WTC11 (cell line): ENCODE data around the gene MOB3A.
"Not testable (repeated sequence)": the region's sequence is repeated elsewhere in the genome, so short reads cannot be mapped to it uniquely, and the experiment has no call there.

Experiments used
- ESRRA ChIP-seq: sonication (generic); formaldehyde crosslinking; IDR thresholded peaks from 2 replicates; pipeline ENCODE4 v1.8.1; 2022; ENCODE audit warnings: mild to moderate bottlenecking, missing genetic modification reagents, borderline replicate concordance
- RELA ChIP-seq: sonication (generic); formaldehyde crosslinking; IDR thresholded peaks from 2 replicates; pipeline ENCODE4 v1.8.1; 2022; ENCODE audit warnings: missing genetic modification reagents, mild to moderate bottlenecking, borderline replicate concordance
- ZBTB21 ChIP-seq: sonication (generic); formaldehyde crosslinking; IDR thresholded peaks from 2 replicates; pipeline ENCODE4 v1.8.1; 2023; ENCODE audit warnings: mild to moderate bottlenecking, missing genetic modification reagents, borderline replicate concordance
- TF ChIP-seq, protein P1 (sequence below): fragments of 200-600 bp; IDR thresholded peaks from 2 replicates; pipeline ENCODE4 v1.8.0; 2022; ENCODE audit warnings: antibody characterized with exemption
- TF ChIP-seq, protein P2 (sequence below): sonication (generic); formaldehyde crosslinking; conservative IDR thresholded peaks from 2 replicates; pipeline ENCODE4 v1.8.1; 2022; ENCODE audit warnings: mild to moderate bottlenecking, missing genetic modification reagents
- TF ChIP-seq, protein P3 (sequence below): sonication (generic); formaldehyde crosslinking; IDR thresholded peaks from 2 replicates; pipeline ENCODE4 v1.8.1; 2023; ENCODE audit warnings: mild to moderate bottlenecking, missing genetic modification reagents
- TF ChIP-seq, protein P4 (sequence below): sonication (generic); formaldehyde crosslinking; IDR thresholded peaks from 2 replicates; pipeline ENCODE4 v1.8.0; 2023; ENCODE audit warnings: missing genetic modification reagents, mild to moderate bottlenecking, borderline replicate concordance

DNA sequence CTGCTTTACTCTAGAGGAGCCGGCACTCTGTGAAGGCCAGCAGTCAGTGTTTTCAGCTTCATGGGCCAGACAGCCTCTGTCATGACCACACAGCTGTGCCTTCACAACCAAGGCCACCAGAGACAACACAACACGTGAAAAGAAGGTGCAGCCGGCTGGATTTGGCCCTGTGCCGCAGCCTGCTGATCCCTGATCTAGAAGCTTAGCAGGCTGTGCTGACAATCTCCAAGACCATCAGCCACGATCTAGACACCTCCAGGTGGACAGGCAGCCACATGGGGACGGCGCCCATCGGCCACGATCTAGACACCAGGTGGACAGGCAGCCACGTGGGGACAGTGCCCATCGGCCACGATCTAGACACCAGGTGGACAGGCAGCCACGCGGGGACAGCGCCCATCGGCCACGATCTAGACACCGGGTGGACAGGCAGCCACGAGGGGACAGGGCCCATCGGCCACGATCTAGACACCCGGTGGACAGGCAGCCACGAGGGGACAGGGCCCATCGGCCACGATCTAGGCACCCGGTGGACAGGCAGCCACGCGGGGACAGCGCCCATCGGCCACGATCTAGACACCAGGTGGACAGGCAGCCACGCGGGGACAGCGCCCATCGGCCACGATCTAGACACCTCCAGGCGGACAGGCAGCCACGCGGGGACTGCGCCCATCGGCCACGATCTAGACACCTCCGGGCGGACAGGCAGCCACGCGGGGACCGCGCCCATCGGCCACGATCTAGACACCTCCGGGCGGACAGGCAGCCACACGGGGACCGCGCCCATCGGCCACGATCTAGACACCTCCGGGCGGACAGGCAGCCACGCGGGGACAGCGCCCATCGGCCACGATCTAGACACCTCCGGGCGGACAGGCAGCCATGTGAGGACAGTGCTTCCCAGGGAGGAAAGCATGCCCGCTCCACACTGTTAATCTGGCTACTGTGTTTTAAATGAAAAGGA is 35.2 kb upstream of the MOB3A start:
- TF ChIP-seq, protein P1, sequence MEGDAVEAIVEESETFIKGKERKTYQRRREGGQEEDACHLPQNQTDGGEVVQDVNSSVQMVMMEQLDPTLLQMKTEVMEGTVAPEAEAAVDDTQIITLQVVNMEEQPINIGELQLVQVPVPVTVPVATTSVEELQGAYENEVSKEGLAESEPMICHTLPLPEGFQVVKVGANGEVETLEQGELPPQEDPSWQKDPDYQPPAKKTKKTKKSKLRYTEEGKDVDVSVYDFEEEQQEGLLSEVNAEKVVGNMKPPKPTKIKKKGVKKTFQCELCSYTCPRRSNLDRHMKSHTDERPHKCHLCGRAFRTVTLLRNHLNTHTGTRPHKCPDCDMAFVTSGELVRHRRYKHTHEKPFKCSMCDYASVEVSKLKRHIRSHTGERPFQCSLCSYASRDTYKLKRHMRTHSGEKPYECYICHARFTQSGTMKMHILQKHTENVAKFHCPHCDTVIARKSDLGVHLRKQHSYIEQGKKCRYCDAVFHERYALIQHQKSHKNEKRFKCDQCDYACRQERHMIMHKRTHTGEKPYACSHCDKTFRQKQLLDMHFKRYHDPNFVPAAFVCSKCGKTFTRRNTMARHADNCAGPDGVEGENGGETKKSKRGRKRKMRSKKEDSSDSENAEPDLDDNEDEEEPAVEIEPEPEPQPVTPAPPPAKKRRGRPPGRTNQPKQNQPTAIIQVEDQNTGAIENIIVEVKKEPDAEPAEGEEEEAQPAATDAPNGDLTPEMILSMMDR = not testable (repeated sequence)
- TF ChIP-seq, protein P2, sequence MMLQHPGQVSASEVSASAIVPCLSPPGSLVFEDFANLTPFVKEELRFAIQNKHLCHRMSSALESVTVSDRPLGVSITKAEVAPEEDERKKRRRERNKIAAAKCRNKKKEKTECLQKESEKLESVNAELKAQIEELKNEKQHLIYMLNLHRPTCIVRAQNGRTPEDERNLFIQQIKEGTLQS = not testable (repeated sequence)
- TF ChIP-seq, protein P3, sequence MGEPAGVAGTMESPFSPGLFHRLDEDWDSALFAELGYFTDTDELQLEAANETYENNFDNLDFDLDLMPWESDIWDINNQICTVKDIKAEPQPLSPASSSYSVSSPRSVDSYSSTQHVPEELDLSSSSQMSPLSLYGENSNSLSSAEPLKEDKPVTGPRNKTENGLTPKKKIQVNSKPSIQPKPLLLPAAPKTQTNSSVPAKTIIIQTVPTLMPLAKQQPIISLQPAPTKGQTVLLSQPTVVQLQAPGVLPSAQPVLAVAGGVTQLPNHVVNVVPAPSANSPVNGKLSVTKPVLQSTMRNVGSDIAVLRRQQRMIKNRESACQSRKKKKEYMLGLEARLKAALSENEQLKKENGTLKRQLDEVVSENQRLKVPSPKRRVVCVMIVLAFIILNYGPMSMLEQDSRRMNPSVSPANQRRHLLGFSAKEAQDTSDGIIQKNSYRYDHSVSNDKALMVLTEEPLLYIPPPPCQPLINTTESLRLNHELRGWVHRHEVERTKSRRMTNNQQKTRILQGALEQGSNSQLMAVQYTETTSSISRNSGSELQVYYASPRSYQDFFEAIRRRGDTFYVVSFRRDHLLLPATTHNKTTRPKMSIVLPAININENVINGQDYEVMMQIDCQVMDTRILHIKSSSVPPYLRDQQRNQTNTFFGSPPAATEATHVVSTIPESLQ (CRISPR knock-in tag) = not testable (repeated sequence)
- not testable (repeated sequence) for TF ChIP-seq ZBTB21 (CRISPR knock-in tag); ESRRA (CRISPR knock-in tag); RELA
- TF ChIP-seq, protein P4, sequence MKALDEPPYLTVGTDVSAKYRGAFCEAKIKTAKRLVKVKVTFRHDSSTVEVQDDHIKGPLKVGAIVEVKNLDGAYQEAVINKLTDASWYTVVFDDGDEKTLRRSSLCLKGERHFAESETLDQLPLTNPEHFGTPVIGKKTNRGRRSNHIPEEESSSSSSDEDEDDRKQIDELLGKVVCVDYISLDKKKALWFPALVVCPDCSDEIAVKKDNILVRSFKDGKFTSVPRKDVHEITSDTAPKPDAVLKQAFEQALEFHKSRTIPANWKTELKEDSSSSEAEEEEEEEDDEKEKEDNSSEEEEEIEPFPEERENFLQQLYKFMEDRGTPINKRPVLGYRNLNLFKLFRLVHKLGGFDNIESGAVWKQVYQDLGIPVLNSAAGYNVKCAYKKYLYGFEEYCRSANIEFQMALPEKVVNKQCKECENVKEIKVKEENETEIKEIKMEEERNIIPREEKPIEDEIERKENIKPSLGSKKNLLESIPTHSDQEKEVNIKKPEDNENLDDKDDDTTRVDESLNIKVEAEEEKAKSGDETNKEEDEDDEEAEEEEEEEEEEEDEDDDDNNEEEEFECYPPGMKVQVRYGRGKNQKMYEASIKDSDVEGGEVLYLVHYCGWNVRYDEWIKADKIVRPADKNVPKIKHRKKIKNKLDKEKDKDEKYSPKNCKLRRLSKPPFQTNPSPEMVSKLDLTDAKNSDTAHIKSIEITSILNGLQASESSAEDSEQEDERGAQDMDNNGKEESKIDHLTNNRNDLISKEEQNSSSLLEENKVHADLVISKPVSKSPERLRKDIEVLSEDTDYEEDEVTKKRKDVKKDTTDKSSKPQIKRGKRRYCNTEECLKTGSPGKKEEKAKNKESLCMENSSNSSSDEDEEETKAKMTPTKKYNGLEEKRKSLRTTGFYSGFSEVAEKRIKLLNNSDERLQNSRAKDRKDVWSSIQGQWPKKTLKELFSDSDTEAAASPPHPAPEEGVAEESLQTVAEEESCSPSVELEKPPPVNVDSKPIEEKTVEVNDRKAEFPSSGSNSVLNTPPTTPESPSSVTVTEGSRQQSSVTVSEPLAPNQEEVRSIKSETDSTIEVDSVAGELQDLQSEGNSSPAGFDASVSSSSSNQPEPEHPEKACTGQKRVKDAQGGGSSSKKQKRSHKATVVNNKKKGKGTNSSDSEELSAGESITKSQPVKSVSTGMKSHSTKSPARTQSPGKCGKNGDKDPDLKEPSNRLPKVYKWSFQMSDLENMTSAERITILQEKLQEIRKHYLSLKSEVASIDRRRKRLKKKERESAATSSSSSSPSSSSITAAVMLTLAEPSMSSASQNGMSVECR (CRISPR knock-in tag) = not testable (repeated sequence)
